PC-9 (cell line): ENCODE results near the gene ANAPC10.

Experiments used
- EZH2 ChIP-seq: fragments of 200-600 bp; sonication (generic); IDR thresholded peaks from 2 replicates; pipeline ENCODE4 v1.8.0; 2017; ENCODE audit warnings: antibody characterized with exemption, low read depth
- TF ChIP-seq, protein P1 (sequence below): fragments of 200-600 bp; sonication (generic); conservative IDR thresholded peaks from 2 replicates; pipeline ENCODE4 v1.6.1; 2017; ENCODE audit warnings: mixed run types, antibody characterized with exemption, mild to moderate bottlenecking, moderate library complexity

DNA sequence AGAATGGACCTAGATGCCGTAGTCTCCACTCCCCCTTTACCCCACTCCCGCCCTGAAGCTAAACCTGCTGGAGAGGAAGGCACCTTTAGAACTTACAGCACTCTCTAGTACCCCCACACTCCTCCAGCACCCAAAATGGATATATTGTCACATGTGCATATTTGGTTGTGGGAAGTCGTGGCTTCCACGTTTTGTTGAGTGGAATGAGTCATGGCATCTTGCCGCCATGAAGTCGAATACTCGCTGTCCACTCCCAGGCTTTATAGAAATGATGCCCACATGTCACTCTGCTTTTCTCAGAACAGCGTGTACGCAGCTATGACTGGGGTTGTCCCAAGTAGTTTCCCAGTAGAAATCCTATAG lies 660 bp upstream of the ANAPC10 start:
- TF ChIP-seq, protein P1, sequence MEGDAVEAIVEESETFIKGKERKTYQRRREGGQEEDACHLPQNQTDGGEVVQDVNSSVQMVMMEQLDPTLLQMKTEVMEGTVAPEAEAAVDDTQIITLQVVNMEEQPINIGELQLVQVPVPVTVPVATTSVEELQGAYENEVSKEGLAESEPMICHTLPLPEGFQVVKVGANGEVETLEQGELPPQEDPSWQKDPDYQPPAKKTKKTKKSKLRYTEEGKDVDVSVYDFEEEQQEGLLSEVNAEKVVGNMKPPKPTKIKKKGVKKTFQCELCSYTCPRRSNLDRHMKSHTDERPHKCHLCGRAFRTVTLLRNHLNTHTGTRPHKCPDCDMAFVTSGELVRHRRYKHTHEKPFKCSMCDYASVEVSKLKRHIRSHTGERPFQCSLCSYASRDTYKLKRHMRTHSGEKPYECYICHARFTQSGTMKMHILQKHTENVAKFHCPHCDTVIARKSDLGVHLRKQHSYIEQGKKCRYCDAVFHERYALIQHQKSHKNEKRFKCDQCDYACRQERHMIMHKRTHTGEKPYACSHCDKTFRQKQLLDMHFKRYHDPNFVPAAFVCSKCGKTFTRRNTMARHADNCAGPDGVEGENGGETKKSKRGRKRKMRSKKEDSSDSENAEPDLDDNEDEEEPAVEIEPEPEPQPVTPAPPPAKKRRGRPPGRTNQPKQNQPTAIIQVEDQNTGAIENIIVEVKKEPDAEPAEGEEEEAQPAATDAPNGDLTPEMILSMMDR = no peak
- no peak for TF ChIP-seq EZH2
